GM23338 (cell line): ENCODE measurements around the gene PPM1H. TPM values are rescaled to one million over a fixed set of nuclear protein-coding genes. Genes with fewer than 3 reads are reported as not detected.

ENCODE experiments used
- ATAC-seq: fragments of 200-7000 bp; cut with Tn5 transposase; 3 replicates; pipeline ENCODE4 v1.9.1; 2020
- DNase-seq: peaks from one replicate; pipeline ENCODE4 v3.0.0-alpha.2; 2015; ENCODE audit warnings: low spot score
- H2AFZ ChIP-seq: fragments of 200-600 bp; sonication (generic); 2 replicates; pipeline ENCODE4 v1.8.0; 2016; ENCODE audit warnings: antibody characterized with exemption, mild to moderate bottlenecking, moderate library complexity
- H3F3A ChIP-seq: fragments of 200-600 bp; sonication (generic); replicated peaks from 2 replicates; pipeline ENCODE4 v1.8.0; 2017; ENCODE audit warnings: antibody characterized with exemption, mixed run types, low read depth
- H3K27ac ChIP-seq: fragments of 200-600 bp; sonication (generic); 2 replicates; pipeline ENCODE4 v1.6.1; 2016; ENCODE audit warnings: low read depth
- H3K27me3 ChIP-seq: fragments of 200-600 bp; sonication (generic); 2 replicates; pipeline ENCODE4 v1.8.0; 2016; ENCODE audit warnings: mild to moderate bottlenecking, mixed run types, moderate library complexity; ENCODE audit not compliant: insufficient read depth
- H3K36me3 ChIP-seq: fragments of 200-600 bp; sonication (generic); 2 replicates; pipeline ENCODE4 v1.8.0; 2016; ENCODE audit warnings: mild to moderate bottlenecking; ENCODE audit not compliant: insufficient read depth
- H3K4me1 ChIP-seq: fragments of 200-600 bp; sonication (generic); 2 replicates; pipeline ENCODE4 v1.8.0; 2016; ENCODE audit warnings: mild to moderate bottlenecking, moderate library complexity; ENCODE audit not compliant: insufficient read depth
- H3K4me2 ChIP-seq: fragments of 200-600 bp; sonication (generic); 2 replicates; pipeline ENCODE4 v1.7.1; 2017; ENCODE audit warnings: mixed run types
- H3K4me3 ChIP-seq: fragments of 200-600 bp; sonication (generic); 2 replicates; pipeline ENCODE4 v1.6.1; 2016; ENCODE audit warnings: mixed run types
- H3K79me2 ChIP-seq: fragments of 200-600 bp; sonication (generic); replicated peaks from 2 replicates; pipeline ENCODE4 v1.8.0; 2017; ENCODE audit warnings: mild to moderate bottlenecking; ENCODE audit not compliant: insufficient read depth
- H3K9me2 ChIP-seq: fragments of 200-600 bp; sonication (generic); 2 replicates; pipeline ENCODE4 v1.8.0; 2017; ENCODE audit not compliant: insufficient read depth
- H4K20me1 ChIP-seq: fragments of 200-600 bp; sonication (generic); replicated peaks from 2 replicates; pipeline ENCODE4 v1.8.0; 2017; ENCODE audit warnings: mild to moderate bottlenecking; ENCODE audit not compliant: insufficient read depth
- H3K27ac Mint-ChIP-seq: 2 replicates; pipeline ENCODE4 v1.8.0; 2020; ENCODE audit warnings: inconsistent platforms, mild to moderate bottlenecking, moderate library complexity, mixed read lengths
- H3K27me3 Mint-ChIP-seq: 3 replicates; pipeline ENCODE4 v1.8.0; 2022; ENCODE audit warnings: low read depth, mild to moderate bottlenecking, moderate library complexity, mixed read lengths, inconsistent platforms; ENCODE audit not compliant: insufficient read depth, poor library complexity
- H3K36me3 Mint-ChIP-seq: 3 replicates; pipeline ENCODE4 v1.8.0; 2021; ENCODE audit warnings: low read depth, mild to moderate bottlenecking, inconsistent platforms, moderate library complexity, mixed read lengths
- H3K4me1 Mint-ChIP-seq: 3 replicates; pipeline ENCODE4 v1.8.0; 2020; ENCODE audit warnings: mild to moderate bottlenecking, inconsistent platforms, mixed read lengths
- H3K4me3 Mint-ChIP-seq: 3 replicates; pipeline ENCODE4 v1.8.0; 2021; ENCODE audit warnings: moderate library complexity, mild to moderate bottlenecking, inconsistent platforms, mixed read lengths
- H3K9me3 Mint-ChIP-seq: 3 replicates; pipeline ENCODE4 v1.8.0; 2020; ENCODE audit warnings: moderate library complexity, mild to moderate bottlenecking, inconsistent platforms, mixed read lengths
- CREB1 ChIP-seq: fragments of 250-450 bp; sonication (Bioruptor Pico); IDR thresholded peaks from 2 replicates; pipeline ENCODE4 v1.5.0; 2020; ENCODE audit warnings: low read depth, mild to moderate bottlenecking, moderate library complexity
- ETS1 ChIP-seq: IDR thresholded peaks from 2 replicates; pipeline ENCODE4 v1.6.1; 2016; ENCODE audit warnings: antibody characterized with exemption
- EZH2 ChIP-seq: fragments of 200-600 bp; sonication (generic); IDR thresholded peaks from one replicate; pipeline ENCODE4 v1.8.0; 2017; ENCODE audit warnings: antibody characterized with exemption, mild to moderate bottlenecking, low read depth; ENCODE audit not compliant: unreplicated experiment
- EZH2phosphoT487 ChIP-seq: fragments of 200-600 bp; sonication (generic); IDR thresholded peaks from one replicate; pipeline ENCODE4 v1.8.1; 2018; ENCODE audit warnings: antibody characterized with exemption; ENCODE audit not compliant: unreplicated experiment
- JUNB ChIP-seq: IDR thresholded peaks from one replicate; pipeline ENCODE4 v1.6.1; 2016; ENCODE audit warnings: antibody characterized with exemption; ENCODE audit not compliant: unreplicated experiment
- NANOG ChIP-seq: IDR thresholded peaks from 2 replicates; pipeline ENCODE4 v1.6.1; 2016; ENCODE audit warnings: antibody characterized with exemption, borderline replicate concordance
- POLR2AphosphoS5 ChIP-seq: IDR thresholded peaks from 2 replicates; pipeline ENCODE4 v1.6.1; 2016; ENCODE audit warnings: antibody characterized with exemption, low read depth
- REST ChIP-seq: IDR thresholded peaks from one replicate; pipeline ENCODE4 v1.6.1; 2018; ENCODE audit warnings: antibody characterized with exemption; ENCODE audit not compliant: unreplicated experiment
- STAT1 ChIP-seq: IDR thresholded peaks from one replicate; pipeline ENCODE4 v1.6.1; 2016; ENCODE audit warnings: antibody characterized with exemption; ENCODE audit not compliant: unreplicated experiment
- ZNF114 ChIP-seq: fragments of 250-450 bp; sonication (Bioruptor Pico); IDR thresholded peaks from 2 replicates; pipeline ENCODE4 v1.5.0; 2020; ENCODE audit warnings: mild to moderate bottlenecking, moderate library complexity
- ZNF331 ChIP-seq: fragments of 250-450 bp; sonication (Bioruptor Pico); IDR thresholded peaks from 2 replicates; pipeline ENCODE4 v1.5.0; 2020; ENCODE audit warnings: low read depth, mild to moderate bottlenecking, moderate library complexity
- polyA plus RNA-seq: library from polyadenylated mRNA; unstranded; fragments of >200 nt; fragmentation: Nextera tagmentation; extraction: Ambion mirVana; gene quantifications from 2 replicates; pipeline ENCODE4 v1.2.1, GENCODE V29; 2016
- total RNA-seq: library from RNA; depleted of rRNA; stranded (reverse); fragments of >200 nt; shearing (Covaris generic); gene quantifications from 2 replicates; pipeline ENCODE4 v1.2.3, GENCODE V29; 2014
- TF ChIP-seq, protein P1 (sequence below), 2 experiments: fragments of 200-600 bp in 1 of 2; sonication (generic) in 1 of 2; conservative IDR thresholded peaks; 2 replicates each; pipeline versions ENCODE4 v1.5.1 to v1.6.1; 2016 to 2017; ENCODE audit warnings: antibody characterized with exemption in 2 of 2, low read depth in 2 of 2, mild to moderate bottlenecking in 2 of 2, moderate library complexity in 1 of 2
- TF ChIP-seq, protein P2 (sequence below): fragments of 250-450 bp; sonication (Bioruptor Pico); IDR thresholded peaks from 2 replicates; pipeline ENCODE4 v1.5.0; 2020; ENCODE audit warnings: mild to moderate bottlenecking, moderate library complexity

Gene PPM1H
- total and polyA plus RNA-seq, 2 experiments from 2014 or later, result 11.4 to 41.2 TPM

DNA sequence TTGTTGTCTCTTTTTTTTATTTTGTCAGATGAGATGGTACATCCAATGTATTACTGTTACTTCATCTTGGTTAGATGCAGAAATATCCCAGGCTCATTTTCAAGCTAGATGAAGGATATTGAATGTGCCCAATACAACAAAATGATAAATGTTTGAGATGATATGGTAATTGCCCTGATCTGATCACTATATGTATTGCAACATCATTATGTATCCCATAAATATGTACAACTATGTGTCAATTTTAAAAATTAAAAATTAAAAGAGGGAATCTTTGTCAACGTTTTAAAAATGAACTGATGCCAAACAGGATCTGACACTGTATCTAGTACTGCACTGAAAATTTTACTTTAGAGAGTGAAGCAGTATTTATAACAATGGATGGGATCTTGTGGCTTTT is 78.5 kb downstream of the PPM1H start:
- no peaks in the 10 kb centered on the region for H3K36me3 Mint-ChIP-seq
- Histone ChIP-seq H4K20me1 (0 out of 2 replicates have a peak, but pooled peaks cover 4% of the 10 kb centered on the region), H3F3A (no peaks in the 10 kb centered on the region), H3K4me1 (peaks cover 33% of the 10 kb centered on the region), H3K79me2 (peaks cover 25% of the 10 kb centered on the region), H3K27ac (no peak overlapping the region), H3K4me2 (no peak overlapping the region), H3K9me2 (no peaks in the 10 kb centered on the region), H3K4me3 (no peak overlapping the region), H3K36me3 (no peaks in the 10 kb centered on the region), H2AFZ (no peak overlapping the region), H3K27me3 (no peaks in the 10 kb centered on the region)
- H3K9me3 Mint-ChIP-seq, result no peaks in the 10 kb centered on the region
- no peak for ATAC-seq
- peaks cover 46% of the 10 kb centered on the region for H3K4me1 Mint-ChIP-seq
- no peak overlapping the region for H3K27ac Mint-ChIP-seq
- H3K4me3 Mint-ChIP-seq, result no peak overlapping the region
- DNase-seq, result no peak
- TF ChIP-seq EZH2phosphoT487, result no peak
- TF ChIP-seq, protein P1, sequence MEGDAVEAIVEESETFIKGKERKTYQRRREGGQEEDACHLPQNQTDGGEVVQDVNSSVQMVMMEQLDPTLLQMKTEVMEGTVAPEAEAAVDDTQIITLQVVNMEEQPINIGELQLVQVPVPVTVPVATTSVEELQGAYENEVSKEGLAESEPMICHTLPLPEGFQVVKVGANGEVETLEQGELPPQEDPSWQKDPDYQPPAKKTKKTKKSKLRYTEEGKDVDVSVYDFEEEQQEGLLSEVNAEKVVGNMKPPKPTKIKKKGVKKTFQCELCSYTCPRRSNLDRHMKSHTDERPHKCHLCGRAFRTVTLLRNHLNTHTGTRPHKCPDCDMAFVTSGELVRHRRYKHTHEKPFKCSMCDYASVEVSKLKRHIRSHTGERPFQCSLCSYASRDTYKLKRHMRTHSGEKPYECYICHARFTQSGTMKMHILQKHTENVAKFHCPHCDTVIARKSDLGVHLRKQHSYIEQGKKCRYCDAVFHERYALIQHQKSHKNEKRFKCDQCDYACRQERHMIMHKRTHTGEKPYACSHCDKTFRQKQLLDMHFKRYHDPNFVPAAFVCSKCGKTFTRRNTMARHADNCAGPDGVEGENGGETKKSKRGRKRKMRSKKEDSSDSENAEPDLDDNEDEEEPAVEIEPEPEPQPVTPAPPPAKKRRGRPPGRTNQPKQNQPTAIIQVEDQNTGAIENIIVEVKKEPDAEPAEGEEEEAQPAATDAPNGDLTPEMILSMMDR (conservative IDR thresholded peaks at IDR 0.05; ENCODE audit: low read depth in 2 of 2), result no peak
- no peak for TF ChIP-seq STAT1
- TF ChIP-seq CREB1 (CRISPR knock-in tag), result no peak
- no peak for TF ChIP-seq EZH2
- TF ChIP-seq ETS1, result no peak
- TF ChIP-seq ZNF114 (CRISPR knock-in tag), result no peak
- no peak for TF ChIP-seq POLR2AphosphoS5
- TF ChIP-seq ZNF331 (CRISPR knock-in tag), result no peak
- TF ChIP-seq, protein P2, sequence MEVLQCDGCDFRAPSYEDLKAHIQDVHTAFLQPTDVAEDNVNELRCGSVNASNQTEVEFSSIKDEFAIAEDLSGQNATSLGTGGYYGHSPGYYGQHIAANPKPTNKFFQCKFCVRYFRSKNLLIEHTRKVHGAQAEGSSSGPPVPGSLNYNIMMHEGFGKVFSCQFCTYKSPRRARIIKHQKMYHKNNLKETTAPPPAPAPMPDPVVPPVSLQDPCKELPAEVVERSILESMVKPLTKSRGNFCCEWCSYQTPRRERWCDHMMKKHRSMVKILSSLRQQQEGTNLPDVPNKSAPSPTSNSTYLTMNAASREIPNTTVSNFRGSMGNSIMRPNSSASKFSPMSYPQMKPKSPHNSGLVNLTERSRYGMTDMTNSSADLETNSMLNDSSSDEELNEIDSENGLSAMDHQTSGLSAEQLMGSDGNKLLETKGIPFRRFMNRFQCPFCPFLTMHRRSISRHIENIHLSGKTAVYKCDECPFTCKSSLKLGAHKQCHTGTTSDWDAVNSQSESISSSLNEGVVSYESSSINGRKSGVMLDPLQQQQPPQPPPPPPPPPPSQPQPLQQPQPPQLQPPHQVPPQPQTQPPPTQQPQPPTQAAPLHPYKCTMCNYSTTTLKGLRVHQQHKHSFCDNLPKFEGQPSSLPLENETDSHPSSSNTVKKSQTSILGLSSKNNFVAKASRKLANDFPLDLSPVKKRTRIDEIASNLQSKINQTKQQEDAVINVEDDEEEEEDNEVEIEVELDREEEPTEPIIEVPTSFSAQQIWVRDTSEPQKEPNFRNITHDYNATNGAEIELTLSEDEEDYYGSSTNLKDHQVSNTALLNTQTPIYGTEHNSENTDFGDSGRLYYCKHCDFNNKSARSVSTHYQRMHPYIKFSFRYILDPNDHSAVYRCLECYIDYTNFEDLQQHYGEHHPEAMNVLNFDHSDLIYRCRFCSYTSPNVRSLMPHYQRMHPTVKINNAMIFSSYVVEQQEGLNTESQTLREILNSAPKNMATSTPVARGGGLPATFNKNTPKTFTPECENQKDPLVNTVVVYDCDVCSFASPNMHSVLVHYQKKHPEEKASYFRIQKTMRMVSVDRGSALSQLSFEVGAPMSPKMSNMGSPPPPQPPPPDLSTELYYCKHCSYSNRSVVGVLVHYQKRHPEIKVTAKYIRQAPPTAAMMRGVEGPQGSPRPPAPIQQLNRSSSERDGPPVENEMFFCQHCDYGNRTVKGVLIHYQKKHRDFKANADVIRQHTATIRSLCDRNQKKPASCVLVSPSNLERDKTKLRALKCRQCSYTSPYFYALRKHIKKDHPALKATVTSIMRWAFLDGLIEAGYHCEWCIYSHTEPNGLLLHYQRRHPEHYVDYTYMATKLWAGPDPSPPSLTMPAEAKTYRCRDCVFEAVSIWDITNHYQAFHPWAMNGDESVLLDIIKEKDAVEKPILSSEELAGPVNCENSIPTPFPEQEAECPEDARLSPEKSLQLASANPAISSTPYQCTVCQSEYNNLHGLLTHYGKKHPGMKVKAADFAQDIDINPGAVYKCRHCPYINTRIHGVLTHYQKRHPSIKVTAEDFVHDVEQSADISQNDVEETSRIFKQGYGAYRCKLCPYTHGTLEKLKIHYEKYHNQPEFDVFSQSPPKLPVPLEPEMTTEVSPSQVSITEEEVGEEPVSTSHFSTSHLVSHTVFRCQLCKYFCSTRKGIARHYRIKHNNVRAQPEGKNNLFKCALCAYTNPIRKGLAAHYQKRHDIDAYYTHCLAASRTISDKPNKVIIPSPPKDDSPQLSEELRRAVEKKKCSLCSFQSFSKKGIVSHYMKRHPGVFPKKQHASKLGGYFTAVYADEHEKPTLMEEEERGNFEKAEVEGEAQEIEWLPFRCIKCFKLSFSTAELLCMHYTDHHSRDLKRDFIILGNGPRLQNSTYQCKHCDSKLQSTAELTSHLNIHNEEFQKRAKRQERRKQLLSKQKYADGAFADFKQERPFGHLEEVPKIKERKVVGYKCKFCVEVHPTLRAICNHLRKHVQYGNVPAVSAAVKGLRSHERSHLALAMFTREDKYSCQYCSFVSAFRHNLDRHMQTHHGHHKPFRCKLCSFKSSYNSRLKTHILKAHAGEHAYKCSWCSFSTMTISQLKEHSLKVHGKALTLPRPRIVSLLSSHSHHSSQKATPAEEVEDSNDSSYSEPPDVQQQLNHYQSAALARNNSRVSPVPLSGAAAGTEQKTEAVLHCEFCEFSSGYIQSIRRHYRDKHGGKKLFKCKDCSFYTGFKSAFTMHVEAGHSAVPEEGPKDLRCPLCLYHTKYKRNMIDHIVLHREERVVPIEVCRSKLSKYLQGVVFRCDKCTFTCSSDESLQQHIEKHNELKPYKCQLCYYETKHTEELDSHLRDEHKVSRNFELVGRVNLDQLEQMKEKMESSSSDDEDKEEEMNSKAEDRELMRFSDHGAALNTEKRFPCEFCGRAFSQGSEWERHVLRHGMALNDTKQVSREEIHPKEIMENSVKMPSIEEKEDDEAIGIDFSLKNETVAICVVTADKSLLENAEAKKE, result no peak
- no peak for TF ChIP-seq REST
- no peak for TF ChIP-seq JUNB
- no peak for TF ChIP-seq NANOG
- H3K27me3 Mint-ChIP-seq, result peaks cover 3% of the 10 kb centered on the region
